HG03432 (cell line): ENCODE results near the gene SLFN5.
A peak's percentile ranks its signal among the peaks of the same experiment; 100 is the strongest.
"Not testable (repeated sequence)": the region's sequence is repeated elsewhere in the genome, so short reads cannot be mapped to it uniquely, and the experiment has no call there.

Source experiments
- ATAC-seq: cut with Tn5 transposase; IDR thresholded peaks from one replicate; pipeline ENCODE4 v1.9.1; 2021; ENCODE audit warnings: mild to moderate bottlenecking, moderate library complexity; ENCODE audit not compliant: unreplicated experiment

Gene SLFN5

DNA sequence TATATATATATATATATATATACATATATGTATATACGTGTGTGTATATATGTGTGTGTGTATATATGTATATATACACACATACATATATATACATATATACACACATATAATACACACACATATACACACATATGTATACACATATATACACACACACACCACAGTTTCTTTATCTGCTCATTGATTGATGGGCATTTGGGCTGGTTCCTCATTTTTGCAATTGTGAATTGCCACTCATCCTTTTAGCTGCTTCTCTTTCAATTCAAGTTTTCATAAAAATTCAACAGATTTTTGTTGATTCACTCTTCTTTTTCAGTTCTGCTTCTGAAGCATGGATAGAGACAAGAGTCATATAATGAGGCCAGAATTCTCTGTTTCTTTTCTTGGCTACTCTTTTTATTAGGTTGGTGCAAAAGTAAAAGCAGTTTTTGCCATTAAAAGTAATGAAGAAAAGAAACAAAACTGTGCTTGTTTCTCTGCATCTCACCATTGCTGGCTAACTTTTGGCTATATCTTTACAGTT lies 44.5 kb downstream of the SLFN5 start:
- ATAC-seq = no peak

GRCh38 chr17:35289222-35289621 lies 46.4 kb downstream of the SLFN5 start:
- no peak for ATAC-seq

DNA sequence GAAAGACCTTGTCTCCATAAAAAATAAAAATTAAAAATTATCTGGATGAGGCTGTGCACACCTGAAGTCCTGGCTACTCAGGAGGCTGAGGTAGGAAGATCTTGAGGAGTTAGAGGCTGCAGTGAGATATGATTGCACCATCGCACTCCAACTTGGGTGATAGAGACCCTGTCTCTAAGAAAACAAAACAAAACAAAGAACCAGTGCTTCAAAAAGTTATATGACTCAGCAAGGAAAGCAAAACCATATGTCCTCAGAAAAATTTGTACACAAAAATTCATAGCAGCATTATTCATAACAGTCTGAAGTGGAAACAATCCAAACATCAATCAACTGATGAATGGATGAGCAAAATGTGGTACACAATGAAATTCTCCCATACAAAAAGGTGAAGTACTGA lies 48.9 kb downstream of the SLFN5 start:
- ATAC-seq = no peak

DNA sequence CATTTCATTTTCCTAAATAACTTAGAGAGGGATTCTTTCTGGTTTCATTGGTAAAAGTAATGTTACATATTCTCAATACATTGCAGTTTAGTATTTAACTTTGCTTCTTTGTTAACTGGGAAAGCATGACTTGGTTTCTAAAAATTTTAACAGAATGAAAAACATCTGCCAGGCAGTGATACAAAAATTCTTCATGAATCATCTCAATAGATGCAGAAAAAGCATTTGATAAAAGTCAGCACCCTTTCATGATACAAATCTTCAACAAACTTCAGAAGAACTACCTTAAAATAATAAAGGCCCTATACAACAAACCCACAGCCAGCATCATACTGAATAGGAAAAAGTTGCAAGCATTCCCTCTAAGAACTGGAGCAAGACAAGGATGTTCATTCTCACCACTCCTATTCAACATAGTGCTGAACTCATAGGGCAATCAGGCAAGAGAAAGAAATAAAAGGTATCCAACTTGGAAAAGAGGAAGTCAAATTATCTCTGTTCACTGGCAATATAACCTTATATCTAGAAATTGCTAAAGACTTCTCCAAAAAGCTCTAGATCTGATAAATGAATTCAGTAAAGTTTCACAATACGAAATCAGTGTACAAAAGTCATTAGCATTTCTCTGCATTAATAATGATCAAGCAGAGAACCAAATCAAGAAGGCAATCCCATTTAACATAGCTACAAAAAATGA lies 50.4 kb downstream of the SLFN5 start:
- no peak for ATAC-seq

GRCh38 chr17:35294756-35295155 lies 51.9 kb downstream of the SLFN5 start:
- ATAC-seq = no peak

DNA sequence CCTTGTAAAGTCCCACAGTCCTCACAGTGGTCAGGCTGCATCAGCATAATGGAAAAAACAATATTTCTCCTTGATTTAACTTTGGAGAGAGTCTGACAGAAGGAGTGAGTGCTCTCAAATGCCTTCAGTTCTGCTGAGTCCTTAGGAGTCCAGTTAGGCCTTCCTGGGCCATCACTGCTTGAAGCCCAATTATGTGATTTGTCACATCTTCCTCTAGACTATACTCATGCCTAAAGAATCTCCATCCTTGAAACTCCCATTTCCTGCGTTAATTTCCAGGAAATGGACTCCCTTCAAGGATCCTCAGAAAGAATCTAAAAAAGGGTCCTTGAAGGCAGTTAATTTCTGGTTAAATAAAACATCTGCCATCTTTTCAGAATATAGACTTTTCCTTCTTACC lies 52.8 kb downstream of the SLFN5 start:
- no peak for ATAC-seq

- ATAC-seq = no peak
Observed at GRCh38 chr17:35297666-35298065, 54.8 kb downstream of the SLFN5 start.

DNA sequence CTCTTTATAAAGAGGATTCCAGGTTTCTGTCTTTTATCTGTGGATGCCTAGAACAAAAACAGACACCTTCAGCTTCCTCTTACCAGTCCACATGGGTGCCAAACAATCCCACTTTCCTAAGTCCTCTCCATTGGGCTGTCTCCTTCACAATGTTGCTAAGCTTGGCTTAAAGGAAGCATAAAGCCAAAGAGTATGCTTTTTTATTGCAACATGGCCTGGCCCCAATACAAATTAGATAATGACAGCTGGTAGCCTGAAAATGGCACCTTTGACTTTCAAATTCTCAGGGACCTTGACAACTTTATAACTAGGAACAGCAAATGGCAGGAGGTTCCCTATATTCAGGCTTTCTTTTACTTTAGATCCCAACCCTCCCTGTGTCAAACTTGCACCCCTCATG lies 55.8 kb downstream of the SLFN5 start:
- no peak for ATAC-seq

GRCh38 chr17:35299135-35299534 lies 56.3 kb downstream of the SLFN5 start:
- ATAC-seq = no peak

DNA sequence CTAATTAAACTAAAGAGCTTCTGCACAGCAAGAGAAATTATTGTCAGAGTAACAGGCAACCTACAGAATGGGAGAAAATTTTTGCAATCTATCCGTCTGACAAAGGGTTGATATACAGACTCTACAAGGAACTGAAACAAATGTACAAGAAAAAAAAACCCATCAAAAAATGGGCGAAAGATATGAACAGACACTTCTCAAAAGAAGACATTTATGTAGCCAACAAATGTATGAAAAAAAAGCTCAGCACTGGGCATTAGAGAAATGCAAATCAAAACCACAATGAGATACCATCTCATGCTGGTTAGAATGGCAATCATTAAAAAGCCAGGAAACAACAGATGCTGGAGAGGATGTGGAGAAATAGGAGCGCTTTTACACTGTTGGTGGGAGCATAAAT lies 66.5 kb downstream of the SLFN5 start:
- ATAC-seq = not testable (repeated sequence)

GRCh38 chr17:35312346-35312745 lies 69.5 kb downstream of the SLFN5 start:
- ATAC-seq = no peak

- peak; percentile 76 for ATAC-seq
Observed at GRCh38 chr17:35312790-35313711, 70.2 kb downstream of the SLFN5 start.

GRCh38 chr17:35313875-35314409 lies 71.1 kb downstream of the SLFN5 start:
- ATAC-seq = no peak

- no peak for ATAC-seq
Observed at GRCh38 chr17:35314415-35315216, 71.7 kb downstream of the SLFN5 start.

DNA sequence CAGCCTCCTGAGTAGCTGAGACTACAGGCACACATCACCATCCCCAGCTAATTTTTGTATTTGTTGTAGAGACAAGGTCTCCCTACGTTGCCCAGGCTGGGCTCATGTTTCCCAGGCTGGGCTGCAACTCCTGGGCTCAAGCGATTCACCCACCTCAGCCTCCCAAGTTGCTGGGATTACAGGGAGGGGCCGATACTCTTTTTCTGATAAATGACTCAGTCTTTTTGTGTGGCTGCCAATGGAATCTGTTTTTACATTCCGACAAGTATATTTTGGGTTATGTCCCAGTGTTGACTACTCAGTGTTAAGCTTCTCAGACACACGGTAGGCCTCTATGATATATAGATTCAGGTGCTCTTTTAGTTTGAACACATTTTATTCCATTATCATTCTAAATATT lies 72.4 kb downstream of the SLFN5 start:
- ATAC-seq = no peak

DNA sequence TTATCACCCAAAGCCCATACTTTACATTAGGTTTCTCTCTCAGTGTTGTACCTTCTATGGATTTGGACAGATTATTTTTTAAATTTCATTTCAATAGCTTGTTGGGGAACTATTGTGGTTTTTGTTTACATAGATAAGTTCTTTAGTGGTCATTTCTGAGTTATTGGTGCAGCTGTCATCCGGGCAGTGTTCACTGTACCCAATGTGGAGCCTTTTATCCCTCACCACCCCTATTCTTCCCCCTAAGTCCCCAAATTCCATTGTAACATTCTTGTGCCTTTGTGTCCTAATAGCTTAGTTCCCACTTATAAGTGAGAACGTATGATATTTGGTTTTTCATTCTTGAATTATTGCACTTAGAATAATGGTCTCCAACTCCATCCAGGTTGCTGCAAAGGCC lies 73.1 kb downstream of the SLFN5 start:
- no peak for ATAC-seq

DNA sequence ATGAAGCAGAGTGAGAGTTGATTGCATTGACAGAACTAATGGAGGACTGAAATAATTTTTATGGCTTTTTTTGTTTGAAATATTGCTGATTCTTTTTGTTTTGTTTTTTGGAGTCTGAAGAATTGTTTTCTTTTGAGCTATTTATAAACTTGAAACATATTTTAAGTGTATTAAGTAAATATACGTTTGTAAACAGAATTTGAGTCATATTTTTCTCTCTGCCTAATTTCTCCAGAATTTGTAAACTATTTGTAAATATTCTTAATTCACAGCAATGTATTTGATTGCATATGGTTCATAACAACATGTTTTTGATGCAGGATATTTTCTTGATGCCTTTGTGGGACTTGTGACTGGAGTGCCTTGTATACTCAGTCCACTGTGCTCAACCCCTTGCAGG lies 79.9 kb downstream of the SLFN5 start:
- ATAC-seq = no peak
